IMR-90 (cell line): ENCODE results near the gene CIC. TPM values are rescaled to one million over a fixed set of nuclear protein-coding genes. Genes with fewer than 3 reads are reported as not detected.

ENCODE experiments used
- ATAC-seq: fragments of 200-7000 bp; cut with Tn5 transposase; 2 replicates; pipeline ENCODE4 v1.9.1; 2020; ENCODE audit warnings: low read depth, mild to moderate bottlenecking, moderate library complexity
- BruUV-seq: library from RNA; stranded (reverse); fragments of 400-500 nt; replicated peaks from 2 replicates; lab custom pipeline; 2021; lab: Mats Ljungman, UMichigan
- CTCF ChIA-PET: fragments of 300-600 bp; formaldehyde crosslinking; extraction: SDS; loops from one replicate; lab custom pipeline; 2021; ENCODE audit warnings: antibody characterized with exemption; lab: Yijun Ruan, JAX
- POLR2A ChIA-PET: fragments of 300-600 bp; sonication (Branson Sonifier 250); formaldehyde crosslinking; loops from one replicate; lab custom pipeline; 2022; ENCODE audit warnings: antibody characterized with exemption; ENCODE audit not compliant: unreplicated experiment; lab: Charles Lee
- DNase-seq: peaks from one replicate; pipeline ENCODE4 v3.0.0; 2013
- H2AFZ ChIP-seq: replicated peaks from 2 replicates; pipeline ENCODE3; 2013; ENCODE audit warnings: low read length, mild to moderate bottlenecking; ENCODE audit not compliant: poor library complexity
- H2AK5ac ChIP-seq: 2 replicates; pipeline ENCODE4 v1.6.1; 2013; ENCODE audit warnings: low read depth, low read length, inconsistent platforms
- H2AK9ac ChIP-seq: replicated peaks from 2 replicates; pipeline ENCODE3; 2013; ENCODE audit warnings: mild to moderate bottlenecking, low read depth, low read length, moderate library complexity; ENCODE audit not compliant: poor library complexity
- H2BK120ac ChIP-seq: 2 replicates; pipeline ENCODE4 v1.6.1; 2013; ENCODE audit warnings: low read depth, low read length, inconsistent platforms
- H2BK15ac ChIP-seq: 3 replicates; pipeline ENCODE4 v1.6.1; 2013; ENCODE audit warnings: low read depth, low read length, inconsistent platforms
- H2BK20ac ChIP-seq: 2 replicates; pipeline ENCODE4 v1.6.1; 2013; ENCODE audit warnings: low read depth, mild to moderate bottlenecking, inconsistent platforms, low read length, moderate library complexity
- H2BK5ac ChIP-seq: 2 replicates; pipeline ENCODE4 v1.6.1; 2013; ENCODE audit warnings: mild to moderate bottlenecking, low read depth, low read length, inconsistent platforms; ENCODE audit not compliant: poor library complexity, severe bottlenecking
- H3K14ac ChIP-seq: replicated peaks from 2 replicates; pipeline ENCODE4 v1.6.1; 2013; ENCODE audit warnings: low read depth, low read length, inconsistent platforms
- H3K18ac ChIP-seq: 2 replicates; pipeline ENCODE4 v1.6.1; 2013; ENCODE audit warnings: low read depth, low read length, control low read depth
- H3K23ac ChIP-seq: 2 replicates; pipeline ENCODE4 v1.6.1; 2013; ENCODE audit warnings: low read depth, low read length, inconsistent platforms
- H3K27ac ChIP-seq: 2 replicates; pipeline ENCODE4 v1.5.1; 2013; ENCODE audit warnings: mild to moderate bottlenecking, control low read depth, low read length; ENCODE audit not compliant: insufficient read depth
- H3K27me3 ChIP-seq: 2 replicates; pipeline ENCODE4 v1.6.1; 2013; ENCODE audit warnings: low read length; ENCODE audit not compliant: control insufficient read depth, insufficient read depth
- H3K36me3 ChIP-seq: 2 replicates; pipeline ENCODE4 v1.6.1; 2013; ENCODE audit warnings: low read length, mixed read lengths; ENCODE audit not compliant: control insufficient read depth, insufficient read depth
- H3K4ac ChIP-seq: 2 replicates; pipeline ENCODE4 v1.6.1; 2013; ENCODE audit warnings: low read depth, low read length, inconsistent platforms
- H3K4me1 ChIP-seq: 2 replicates; pipeline ENCODE4 v1.6.1; 2013; ENCODE audit warnings: low read length, mixed read lengths; ENCODE audit not compliant: control insufficient read depth, insufficient read depth
- H3K4me2 ChIP-seq: 2 replicates; pipeline ENCODE4 v1.6.1; 2013; ENCODE audit warnings: low read depth, mild to moderate bottlenecking, control low read depth, low read length, moderate library complexity
- H3K4me3 ChIP-seq: 2 replicates; pipeline ENCODE4 v1.5.1; 2013; ENCODE audit warnings: low read depth, mild to moderate bottlenecking, control low read depth, low read length, moderate library complexity; ENCODE audit not compliant: insufficient read depth
- H3K56ac ChIP-seq: 2 replicates; pipeline ENCODE4 v1.6.1; 2013; ENCODE audit warnings: low read length, inconsistent platforms; ENCODE audit not compliant: insufficient read depth; ENCODE audit errors: extremely low read depth
- H3K79me1 ChIP-seq, 2 experiments: 2 replicates each; pipeline ENCODE4 v1.6.1; 2013; ENCODE audit warnings: low read length in 2 of 2, inconsistent platforms in 1 of 2, low read depth in 1 of 2
- H3K9ac ChIP-seq: 2 replicates; pipeline ENCODE4 v1.6.1; 2013; ENCODE audit warnings: low read depth, low read length, control low read depth
- H3K9me1 ChIP-seq: 2 replicates; pipeline ENCODE4 v1.6.1; 2013; ENCODE audit warnings: low read length, inconsistent platforms; ENCODE audit not compliant: insufficient read depth
- H3K9me3 ChIP-seq: 2 replicates; pipeline ENCODE4 v1.6.1; 2013; ENCODE audit warnings: low read length; ENCODE audit not compliant: control insufficient read depth, insufficient read depth
- H4K20me1 ChIP-seq: 2 replicates; pipeline ENCODE4 v1.6.1; 2013; ENCODE audit warnings: low read length, inconsistent platforms; ENCODE audit not compliant: insufficient read depth
- H4K5ac ChIP-seq: 2 replicates; pipeline ENCODE4 v1.6.1; 2013; ENCODE audit warnings: mild to moderate bottlenecking, low read depth, low read length, control low read depth
- H4K8ac ChIP-seq, 2 experiments: 2 replicates each; pipeline ENCODE4 v1.6.1; 2013; ENCODE audit warnings: low read depth in 2 of 2, low read length in 2 of 2, control low read depth in 1 of 2, inconsistent platforms in 1 of 2
- H4K91ac ChIP-seq: 2 replicates; pipeline ENCODE4 v1.6.1; 2013; ENCODE audit warnings: low read depth, low read length, inconsistent platforms; ENCODE audit not compliant: insufficient read depth
- RAD21 ChIP-seq: IDR thresholded peaks from 2 replicates; pipeline ENCODE4 v1.6.1; 2012; ENCODE audit warnings: low read length, improper control_type of control experiment
- WGBS, 2 experiments: methylation state at CpG; one replicate each; pipeline versions ENCODE4 v1.1.5 to v1.1.7; 2013; ENCODE audit warnings: missing lambda C conversion rate in 2 of 2; ENCODE audit not compliant: insufficient read length in 1 of 2; ENCODE audit errors: extremely low coverage in 2 of 2; 5-methylcytosine and 5-hydroxymethylcytosine counted together
- dilution Hi-C: fragments of 300-500 bp; cut with HindIII; formaldehyde crosslinking; loops from one replicate; pipeline ENCODE4 v1.14.3; 2018; ENCODE audit warnings: low sequenced_read_pairs; ENCODE audit not compliant: unreplicated experiment
- in situ Hi-C: fragments of 300-500 bp; cut with MboI; formaldehyde crosslinking; loops from 3 replicates; pipeline ENCODE4 v1.14.3; 2019; ENCODE audit warnings: low sequenced_read_pairs, inconsistent platforms, mixed read lengths
- intact Hi-C: fragments of 100-400 bp; cut with micrococcal nuclease; formaldehyde crosslinking; loops from 2 replicates; pipeline ENCODE4 v1.10.0; 2022
- polyA plus RNA-seq, 3 experiments: library from polyadenylated mRNA; depleted of rRNA; stranded (reverse); fragments of >200 nt; gene quantifications; 2 replicates each; pipeline ENCODE4 v1.2.3, GENCODE V29; 2012; ENCODE audit warnings: low replicate concordance in 1 of 3
- total RNA-seq: library from RNA; depleted of rRNA; stranded (reverse); fragments of >200 nt; gene quantifications from 2 replicates; pipeline ENCODE4 v1.2.3, GENCODE V29; 2012
- TF ChIP-seq, protein P1 (sequence below): conservative IDR thresholded peaks from 2 replicates; pipeline ENCODE4 v1.5.1; 2012; ENCODE audit warnings: mild to moderate bottlenecking, low read depth, low read length, improper control_type of control experiment

CIC gene
- total and polyA plus RNA-seq, 2 of the 4 experiments (the other 2 are of a cell fraction), result 1.8 to 23.2 TPM

DNA sequence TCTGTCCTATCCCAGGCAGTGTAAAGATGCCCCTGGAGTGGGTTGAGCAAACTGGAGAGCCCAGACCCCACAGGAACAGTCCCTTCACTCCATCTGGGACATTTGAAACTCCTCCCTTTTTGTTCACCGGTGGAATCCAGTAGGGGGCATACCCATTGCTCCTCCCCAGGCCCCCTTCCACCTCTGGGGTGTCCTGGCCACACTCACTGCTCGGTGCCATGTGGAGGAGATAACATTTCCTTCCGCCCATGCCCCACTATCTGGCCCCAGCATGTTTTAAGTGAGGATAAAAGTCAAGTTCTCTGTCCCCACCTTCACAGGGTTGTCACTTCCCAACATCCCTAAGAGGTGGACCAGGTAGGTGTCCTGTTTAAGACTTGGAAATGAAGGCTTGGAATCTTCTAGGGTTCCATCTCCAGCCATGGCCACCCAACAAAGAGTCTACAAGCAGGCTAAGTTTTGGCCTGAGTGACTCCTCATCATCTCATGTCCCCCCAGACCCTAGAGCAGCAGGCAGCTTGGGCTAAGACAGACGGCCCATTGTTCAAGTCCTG lies 39.7 kb upstream of the CIC start:
- H2BK20ac ChIP-seq, result no peak overlapping the region
- no peak overlapping the region for H4K5ac ChIP-seq
- no peak overlapping the region for H4K8ac ChIP-seq
- H3K56ac ChIP-seq, result no peak overlapping the region
- H3K9me3 ChIP-seq, result no peaks in the 10 kb centered on the region
- POLR2A ChIA-PET, result interaction anchor here (0.5 kb wide), 1 partner anchor 19 kb away, joined by 3 read pairs; no protein-coding TSS in a partner anchor
- H3K14ac ChIP-seq, result no peak overlapping the region
- H4K20me1 ChIP-seq, result peaks cover 86% of the 10 kb centered on the region
- H3K27ac ChIP-seq, result no peak overlapping the region
- no peaks in the 10 kb centered on the region for H3K27me3 ChIP-seq
- dilution Hi-C loops (no loop called here), in situ Hi-C loops (no loop called here), intact Hi-C loops (no loop called here)
- H3K4me3 ChIP-seq, result no peak overlapping the region
- H3K18ac ChIP-seq, result no peak overlapping the region
- H2BK5ac ChIP-seq, result no peak overlapping the region
- H3K9ac ChIP-seq, result no peak overlapping the region
- peaks cover 14% of the 10 kb centered on the region; the same call in 1 of the 2 replicates for H3K9me1 ChIP-seq
- WGBS, 2 experiments, result 60% methylated on average over 1 of the region's 4 CpGs; no CpG with 5 or more reads in 1 of the 2 experiments
- DNase-seq, result no peak
- ATAC-seq, result no peak
- H3K4me2 ChIP-seq, result no peak overlapping the region
- no peak overlapping the region for H2BK120ac ChIP-seq
- H3K79me1 ChIP-seq, result peaks cover 34 to 82% of the 10 kb centered on the region in 2 experiments
- H3K4me1 ChIP-seq, result no peaks in the 10 kb centered on the region
- no peak overlapping the region for H2BK15ac ChIP-seq
- no peak overlapping the region for H2AK9ac ChIP-seq
- CTCF ChIA-PET, result interaction anchor here (0.6 kb wide), 1 partner anchor 9 kb away, joined by 4 read pairs; no protein-coding TSS in a partner anchor
- H3K23ac ChIP-seq, result no peak overlapping the region
- peaks cover 80% of the 10 kb centered on the region for H3K36me3 ChIP-seq
- no peak overlapping the region for H3K4ac ChIP-seq
- H2AK5ac ChIP-seq, result no peak overlapping the region
- no peak overlapping the region for H4K91ac ChIP-seq
- peak overlapping the region; percentile 10 for H2AFZ ChIP-seq
- BruUV-seq, result no TSS peak
- TF ChIP-seq, protein P1, sequence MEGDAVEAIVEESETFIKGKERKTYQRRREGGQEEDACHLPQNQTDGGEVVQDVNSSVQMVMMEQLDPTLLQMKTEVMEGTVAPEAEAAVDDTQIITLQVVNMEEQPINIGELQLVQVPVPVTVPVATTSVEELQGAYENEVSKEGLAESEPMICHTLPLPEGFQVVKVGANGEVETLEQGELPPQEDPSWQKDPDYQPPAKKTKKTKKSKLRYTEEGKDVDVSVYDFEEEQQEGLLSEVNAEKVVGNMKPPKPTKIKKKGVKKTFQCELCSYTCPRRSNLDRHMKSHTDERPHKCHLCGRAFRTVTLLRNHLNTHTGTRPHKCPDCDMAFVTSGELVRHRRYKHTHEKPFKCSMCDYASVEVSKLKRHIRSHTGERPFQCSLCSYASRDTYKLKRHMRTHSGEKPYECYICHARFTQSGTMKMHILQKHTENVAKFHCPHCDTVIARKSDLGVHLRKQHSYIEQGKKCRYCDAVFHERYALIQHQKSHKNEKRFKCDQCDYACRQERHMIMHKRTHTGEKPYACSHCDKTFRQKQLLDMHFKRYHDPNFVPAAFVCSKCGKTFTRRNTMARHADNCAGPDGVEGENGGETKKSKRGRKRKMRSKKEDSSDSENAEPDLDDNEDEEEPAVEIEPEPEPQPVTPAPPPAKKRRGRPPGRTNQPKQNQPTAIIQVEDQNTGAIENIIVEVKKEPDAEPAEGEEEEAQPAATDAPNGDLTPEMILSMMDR, result no peak
- TF ChIP-seq RAD21, result no peak
